A549 (cell line): ENCODE results near the gene GPR78. TPM values are rescaled to one million over a fixed set of nuclear protein-coding genes. Genes with fewer than 3 reads are reported as not detected.

ENCODE experiments used
- ATAC-seq, 2 experiments: fragments of 200-7000 bp in 1 of 2; fragments of >200 bp in 1 of 2; cut with Nextera tagmentation in 1 of 2; cut with Tn5 transposase in 1 of 2; 3 replicates each; pipeline versions ENCODE4 v1.8.0 to v1.9.1; 2018 to 2020; ENCODE audit warnings: mild to moderate bottlenecking in 1 of 2, moderate library complexity in 1 of 2
- CTCF ChIA-PET: fragments of 300-600 bp; sonication (Branson Sonifier 250); formaldehyde crosslinking; extraction: SDS; loops from one replicate; lab custom pipeline; 2021; ENCODE audit warnings: antibody characterized with exemption, inconsistent platforms; lab: Yijun Ruan, JAX
- POLR2A ChIA-PET: fragments of 350-600 bp; formaldehyde crosslinking; extraction: SDS; loops from one replicate; lab custom pipeline; 2021; ENCODE audit warnings: antibody characterized with exemption, inconsistent platforms; lab: Yijun Ruan, JAX
- DNase-seq, 2 experiments: peaks; one replicate each; pipeline versions ENCODE4 v3.0.0 to v3.0.0-alpha.2; 2011 to 2016; ENCODE audit warnings: low read depth in 1 of 2, low spot score in 1 of 2
- FAIRE-seq: peaks from 2 replicates; lab custom pipeline; 2011; peaks lifted over from hg19 to GRCh38; lab: Jason Lieb, UNC
- H3K27ac ChIP-seq, 2 experiments: fragments of >200 bp; sonication (Bioruptor Twin); formaldehyde crosslinking; 3 replicates each; pipeline ENCODE4 v1.5.1; 2016 to 2017
- H3K4me1 ChIP-seq: fragments of >200 bp; sonication (Bioruptor Twin); formaldehyde crosslinking; 3 replicates; pipeline ENCODE4 v1.6.1; 2016
- H3K4me2 ChIP-seq: fragments of >200 bp; sonication (Bioruptor Twin); formaldehyde crosslinking; 3 replicates; pipeline ENCODE4 v1.6.1; 2016
- H3K4me3 ChIP-seq: fragments of >200 bp; sonication (Bioruptor Twin); formaldehyde crosslinking; 3 replicates; pipeline ENCODE4 v1.5.1; 2016
- H3K9me3 ChIP-seq: fragments of >200 bp; sonication (Bioruptor Twin); formaldehyde crosslinking; 3 replicates; pipeline ENCODE4 v1.6.1; 2016
- BHLHE40 ChIP-seq: IDR thresholded peaks from 2 replicates; pipeline ENCODE4 v1.6.1; 2012; ENCODE audit warnings: low read depth, low read length, inconsistent platforms
- CEBPB ChIP-seq, 2 experiments: fragments of >200 bp in 1 of 2; sonication (Bioruptor Twin) in 1 of 2; formaldehyde crosslinking in 1 of 2; IDR thresholded peaks; 2 replicates each; pipeline ENCODE4 v1.6.1; 2012 to 2016
- CHD4 ChIP-seq: fragments of 200-600 bp; sonication (generic); IDR thresholded peaks from 2 replicates; pipeline ENCODE4 v1.6.1; 2016; ENCODE audit warnings: antibody characterized with exemption, mild to moderate bottlenecking, borderline replicate concordance
- CTCF ChIP-seq: fragments of >200 bp; sonication (Bioruptor Twin); formaldehyde crosslinking; IDR thresholded peaks from 3 replicates; pipeline ENCODE4 v1.5.1; 2016
- FOSB ChIP-seq: fragments of 250-450 bp; sonication (Bioruptor Pico); IDR thresholded peaks from 2 replicates; pipeline ENCODE4 v1.5.0; 2020; ENCODE audit warnings: mild to moderate bottlenecking, moderate library complexity
- HDAC2 ChIP-seq: fragments of 200-600 bp; sonication (generic); IDR thresholded peaks from 2 replicates; pipeline ENCODE4 v1.6.1; 2016
- HEYL ChIP-seq: fragments of 250-450 bp; sonication (Bioruptor Pico); IDR thresholded peaks from 2 replicates; pipeline ENCODE4 v1.8.0; 2021; ENCODE audit warnings: mild to moderate bottlenecking, moderate library complexity
- HOXB5 ChIP-seq: fragments of 250-450 bp; sonication (Bioruptor Pico); IDR thresholded peaks from 2 replicates; pipeline ENCODE4 v1.5.0; 2020; ENCODE audit warnings: mild to moderate bottlenecking, moderate library complexity
- KDM1A ChIP-seq: fragments of 200-600 bp; sonication (generic); IDR thresholded peaks from 2 replicates; pipeline ENCODE4 v1.6.1; 2016; ENCODE audit warnings: low read depth, mild to moderate bottlenecking
- MAX ChIP-seq: IDR thresholded peaks from 2 replicates; pipeline ENCODE4 v1.6.1; 2012
- MYC ChIP-seq: IDR thresholded peaks from 2 replicates; pipeline ENCODE4 v1.6.1; 2012; ENCODE audit warnings: mild to moderate bottlenecking, inconsistent platforms, low read length, improper control_type of control experiment, borderline replicate concordance
- NFE2L2 ChIP-seq: fragments of 150-350 bp; conservative IDR thresholded peaks from 2 replicates; pipeline ENCODE4 v1.6.1; 2014; ENCODE audit warnings: low read length
- NPAS2 ChIP-seq: fragments of 250-450 bp; sonication (Bioruptor Pico); IDR thresholded peaks from 2 replicates; pipeline ENCODE4 v1.8.0; 2022; ENCODE audit warnings: mild to moderate bottlenecking, moderate library complexity, borderline replicate concordance
- PBX3 ChIP-seq: IDR thresholded peaks from 2 replicates; pipeline ENCODE4 v1.6.1; 2012
- RARB ChIP-seq: fragments of 250-450 bp; sonication (Bioruptor Pico); IDR thresholded peaks from 2 replicates; pipeline ENCODE4 v1.8.0; 2021; ENCODE audit warnings: mild to moderate bottlenecking, moderate library complexity
- RNF2 ChIP-seq: fragments of 200-600 bp; sonication (generic); IDR thresholded peaks from 2 replicates; pipeline ENCODE4 v1.6.1; 2016; ENCODE audit warnings: low read depth, mild to moderate bottlenecking, antibody characterized with exemption, moderate library complexity, borderline replicate concordance
- TFCP2L1 ChIP-seq: fragments of 250-450 bp; sonication (Bioruptor Pico); IDR thresholded peaks from 2 replicates; pipeline ENCODE4 v1.5.0; 2021; ENCODE audit warnings: mild to moderate bottlenecking
- WGBS: methylation state at CpG from one replicate; pipeline ENCODE4 v1.1.6; 2017; ENCODE audit errors: missing lambda C conversion rate; 5-methylcytosine and 5-hydroxymethylcytosine counted together
- polyA plus RNA-seq, 4 experiments: library from polyadenylated mRNA; depleted of rRNA in 3 of 4; stranded (reverse); fragments of >200 nt; fragmentation: RNase III in 1 of 4; extraction: RNeasy Plus Mini Kit Qiagen cat#74134 plus additional on column Dnase treatment in 1 of 4; gene quantifications; 2 replicates in 3 of 4; 3 replicates in 1 of 4; pipeline ENCODE4 v1.2.3, GENCODE V29; 2011 to 2017
- TF ChIP-seq, protein P1 (sequence below): fragments of 450-650 bp; IDR thresholded peaks from 2 replicates; pipeline ENCODE4 v1.6.1; 2014; ENCODE audit warnings: antibody characterized with exemption

GPR78 gene
- polyA plus RNA-seq, 2 of the 4 experiments (the other 2 are of a cell fraction): 0.09 TPM; not detected in 1

DNA sequence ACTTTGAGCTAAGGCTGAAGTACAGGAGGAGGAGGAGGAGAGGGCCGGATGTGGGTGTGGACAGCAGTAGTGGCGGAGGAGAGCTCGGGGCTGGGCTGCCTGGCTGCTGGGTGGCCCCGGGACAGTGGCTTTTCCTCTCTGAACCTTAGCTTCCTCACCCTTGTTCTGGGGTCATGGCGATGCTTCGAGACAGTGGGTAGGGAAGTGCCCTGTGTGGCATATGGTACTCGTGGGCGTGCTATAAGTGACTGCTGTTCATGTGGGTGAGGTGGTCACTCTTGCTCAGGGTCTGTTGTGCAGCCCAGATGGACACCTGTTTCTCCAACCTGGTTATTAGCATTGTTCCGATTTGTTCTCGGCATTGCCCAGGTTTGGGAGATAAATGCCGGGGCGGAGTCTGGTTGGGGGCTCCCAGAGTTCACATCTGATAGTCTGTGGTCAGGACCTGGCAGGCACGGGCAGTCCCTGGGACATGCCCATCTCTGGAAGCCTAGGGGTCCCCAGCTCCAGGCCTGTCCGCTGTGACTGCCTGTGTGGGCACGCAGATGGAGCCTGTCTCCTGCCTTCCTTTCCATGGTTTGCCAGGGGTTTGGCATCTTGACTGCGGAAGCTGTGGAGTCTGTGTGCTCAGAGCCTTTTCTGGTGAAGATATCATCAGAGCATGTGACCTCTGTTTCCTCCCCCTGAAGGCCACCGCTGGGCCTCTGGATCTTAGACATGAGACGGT lies 7.4 kb downstream of the GPR78 start:
- DNase-seq (no peak), ATAC-seq (no peak), FAIRE-seq (no peak)
- ChIA-PET POLR2A (no interaction called here), CTCF (interaction anchor here (0.6 to 3.1 kb wide), 8 partner anchors 10 to 119 kb away, joined by 3 to 14 read pairs (median 4); no protein-coding TSS in a partner anchor)
- H3K9me3 ChIP-seq: no peaks in the 10 kb centered on the region
- WGBS: 50% methylated on average over 6 of the region's 18 CpGs
- H3K4me1 ChIP-seq: no peaks in the 10 kb centered on the region
- no peak overlapping the region for H3K4me2 ChIP-seq
- no peak overlapping the region for H3K4me3 ChIP-seq
- TF ChIP-seq, protein P1, sequence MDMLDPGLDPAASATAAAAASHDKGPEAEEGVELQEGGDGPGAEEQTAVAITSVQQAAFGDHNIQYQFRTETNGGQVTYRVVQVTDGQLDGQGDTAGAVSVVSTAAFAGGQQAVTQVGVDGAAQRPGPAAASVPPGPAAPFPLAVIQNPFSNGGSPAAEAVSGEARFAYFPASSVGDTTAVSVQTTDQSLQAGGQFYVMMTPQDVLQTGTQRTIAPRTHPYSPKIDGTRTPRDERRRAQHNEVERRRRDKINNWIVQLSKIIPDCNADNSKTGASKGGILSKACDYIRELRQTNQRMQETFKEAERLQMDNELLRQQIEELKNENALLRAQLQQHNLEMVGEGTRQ: no peak
- TF ChIP-seq MYC: no peak
- no peak overlapping the region for H3K27ac ChIP-seq

GRCh38 chr4:8588196-8588470 lies 7.9 kb downstream of the GPR78 start:
- Histone ChIP-seq H3K9me3 (no peaks in the 10 kb centered on the region), H3K4me1 (no peaks in the 10 kb centered on the region), H3K27ac (no peak overlapping the region), H3K4me2 (no peak overlapping the region), H3K4me3 (no peak overlapping the region)
- 37% methylated on average over 2 of the region's 2 CpGs for WGBS
- ATAC-seq (no peak), DNase-seq (no peak), FAIRE-seq (no peak)
- no peak for TF ChIP-seq PBX3
- TF ChIP-seq HEYL (CRISPR knock-in tag): no peak
- no peak for TF ChIP-seq FOSB (CRISPR knock-in tag)
- no peak for TF ChIP-seq NFE2L2
- no peak for TF ChIP-seq MAX
- TF ChIP-seq HDAC2: no peak
- TF ChIP-seq CTCF: no peak
- TF ChIP-seq RNF2: no peak
- no peak for TF ChIP-seq NPAS2 (CRISPR knock-in tag)
- ChIA-PET CTCF (interaction anchor here (0.6 to 1.1 kb wide), 3 partner anchors 19 to 118 kb away, joined by 3 read pairs; no protein-coding TSS in a partner anchor), POLR2A (no interaction called here)

GRCh38 chr4:8589336-8589735 lies 9.1 kb downstream of the GPR78 start:
- DNase-seq (no peak), FAIRE-seq (no peak), ATAC-seq (no peak)
- ChIA-PET CTCF (interaction anchor here (1.0 to 4.4 kb wide), 3 partner anchors 18 to 120 kb away, joined by 3 to 34 read pairs (median 6); no protein-coding TSS in a partner anchor), POLR2A (no interaction called here)
- no peak overlapping the region for H3K4me3 ChIP-seq
- H3K27ac ChIP-seq: no peak overlapping the region
- H3K4me1 ChIP-seq: no peaks in the 10 kb centered on the region
- H3K9me3 ChIP-seq: no peaks in the 10 kb centered on the region
- no peak overlapping the region for H3K4me2 ChIP-seq
- TF ChIP-seq CHD4: no peak
- 58% methylated on average over 6 of the region's 10 CpGs for WGBS

GRCh38 chr4:8589823-8590545 lies 9.8 kb downstream of the GPR78 start:
- H3K4me1 ChIP-seq: no peaks in the 10 kb centered on the region
- DNase-seq (no peak), FAIRE-seq (no peak), ATAC-seq (no peak)
- TF ChIP-seq BHLHE40 (no peak), HOXB5 (CRISPR knock-in tag) (no peak), KDM1A (no peak), CEBPB (IDR thresholded peaks at IDR 0.05) (no peak), HEYL (CRISPR knock-in tag) (no peak), RARB (CRISPR knock-in tag) (no peak), TFCP2L1 (CRISPR knock-in tag) (no peak)
- no peak overlapping the region for H3K4me3 ChIP-seq
- CTCF ChIA-PET: interaction anchor here (1.0 to 4.4 kb wide), 2 partner anchors 17 to 121 kb away, joined by 6 to 34 read pairs; no protein-coding TSS in a partner anchor
- POLR2A ChIA-PET: no interaction called here
- 31% methylated on average over 11 of the region's 11 CpGs for WGBS
- H3K9me3 ChIP-seq: no peaks in the 10 kb centered on the region
- H3K27ac ChIP-seq: no peak overlapping the region
- no peak overlapping the region for H3K4me2 ChIP-seq
